HFFc6 (cell line): ENCODE results near the gene ATXN7L1. TPM values are rescaled to one million over a fixed set of nuclear protein-coding genes. Genes with fewer than 3 reads are reported as not detected.

Experiments
- DNase-seq: peaks from one replicate; pipeline ENCODE4 v3.0.0-alpha.2; 2018
- H3K27ac Mint-ChIP-seq: 2 replicates; pipeline ENCODE4 v1.8.0; 2020; ENCODE audit warnings: mild to moderate bottlenecking, mixed read lengths
- H3K27me3 Mint-ChIP-seq: 2 replicates; pipeline ENCODE4 v1.8.0; 2021; ENCODE audit warnings: mild to moderate bottlenecking, moderate library complexity, mixed read lengths; ENCODE audit not compliant: insufficient read depth
- H3K36me3 Mint-ChIP-seq: 2 replicates; pipeline ENCODE4 v1.8.0; 2021; ENCODE audit warnings: low read depth, mixed read lengths
- H3K4me1 Mint-ChIP-seq: 2 replicates; pipeline ENCODE4 v1.8.0; 2020; ENCODE audit warnings: low read depth, mixed read lengths
- H3K4me3 Mint-ChIP-seq: 2 replicates; pipeline ENCODE4 v1.8.0; 2020; ENCODE audit warnings: mild to moderate bottlenecking, moderate library complexity, mixed read lengths
- H3K9me3 Mint-ChIP-seq: 2 replicates; pipeline ENCODE4 v1.8.0; 2020; ENCODE audit warnings: mild to moderate bottlenecking, mixed read lengths
- total RNA-seq, 6 experiments: library from RNA; stranded (reverse); fragmentation: NEBNext Ultra II Directional; extraction: Animal tissue kit (Norgen Biotek cat#: 25700); gene quantifications; 2 replicates in 1 of 6; 3 replicates in 5 of 6; pipeline ENCODE4 v1.2.3, GENCODE V29; 2021
- TF ChIP-seq, protein P1 (sequence below): fragments of 200-600 bp; sonication (generic); IDR thresholded peaks from 2 replicates; pipeline ENCODE4 v1.5.0; 2021; ENCODE audit warnings: antibody characterized with exemption, mild to moderate bottlenecking

The ATXN7L1 gene
- total RNA-seq, 6 experiments from 2014 or later, result 8.4 to 11.4 (median 9.8) TPM

DNA sequence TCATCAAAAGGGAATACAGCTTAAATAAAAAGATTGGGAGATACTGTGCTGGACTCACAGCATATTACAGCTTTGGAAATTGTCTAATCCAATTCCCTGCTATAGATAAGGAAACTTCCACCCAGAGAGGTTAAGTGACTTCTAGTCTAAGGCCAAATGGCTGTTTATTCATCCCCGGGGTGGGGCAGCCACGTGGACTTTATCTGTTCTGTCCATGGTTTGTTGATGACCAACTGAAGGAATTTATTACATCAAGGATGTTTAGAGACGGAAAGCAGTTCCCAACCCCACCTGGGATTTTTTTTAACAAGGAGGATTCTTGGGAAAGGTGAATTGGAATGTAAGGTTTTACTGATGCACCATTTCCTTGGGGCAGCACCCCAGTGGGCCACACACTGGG is 88.6 kb downstream of the ATXN7L1 start:
- H3K9me3 Mint-ChIP-seq, result no peaks in the 10 kb centered on the region
- H3K27me3 Mint-ChIP-seq, result no peaks in the 10 kb centered on the region
- peaks cover 12% of the 10 kb centered on the region for H3K36me3 Mint-ChIP-seq
- H3K4me3 Mint-ChIP-seq, result no peak overlapping the region
- no peak for DNase-seq
- TF ChIP-seq, protein P1, sequence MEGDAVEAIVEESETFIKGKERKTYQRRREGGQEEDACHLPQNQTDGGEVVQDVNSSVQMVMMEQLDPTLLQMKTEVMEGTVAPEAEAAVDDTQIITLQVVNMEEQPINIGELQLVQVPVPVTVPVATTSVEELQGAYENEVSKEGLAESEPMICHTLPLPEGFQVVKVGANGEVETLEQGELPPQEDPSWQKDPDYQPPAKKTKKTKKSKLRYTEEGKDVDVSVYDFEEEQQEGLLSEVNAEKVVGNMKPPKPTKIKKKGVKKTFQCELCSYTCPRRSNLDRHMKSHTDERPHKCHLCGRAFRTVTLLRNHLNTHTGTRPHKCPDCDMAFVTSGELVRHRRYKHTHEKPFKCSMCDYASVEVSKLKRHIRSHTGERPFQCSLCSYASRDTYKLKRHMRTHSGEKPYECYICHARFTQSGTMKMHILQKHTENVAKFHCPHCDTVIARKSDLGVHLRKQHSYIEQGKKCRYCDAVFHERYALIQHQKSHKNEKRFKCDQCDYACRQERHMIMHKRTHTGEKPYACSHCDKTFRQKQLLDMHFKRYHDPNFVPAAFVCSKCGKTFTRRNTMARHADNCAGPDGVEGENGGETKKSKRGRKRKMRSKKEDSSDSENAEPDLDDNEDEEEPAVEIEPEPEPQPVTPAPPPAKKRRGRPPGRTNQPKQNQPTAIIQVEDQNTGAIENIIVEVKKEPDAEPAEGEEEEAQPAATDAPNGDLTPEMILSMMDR, result no peak
- peaks cover 26% of the 10 kb centered on the region for H3K4me1 Mint-ChIP-seq
- no peak overlapping the region for H3K27ac Mint-ChIP-seq

DNA sequence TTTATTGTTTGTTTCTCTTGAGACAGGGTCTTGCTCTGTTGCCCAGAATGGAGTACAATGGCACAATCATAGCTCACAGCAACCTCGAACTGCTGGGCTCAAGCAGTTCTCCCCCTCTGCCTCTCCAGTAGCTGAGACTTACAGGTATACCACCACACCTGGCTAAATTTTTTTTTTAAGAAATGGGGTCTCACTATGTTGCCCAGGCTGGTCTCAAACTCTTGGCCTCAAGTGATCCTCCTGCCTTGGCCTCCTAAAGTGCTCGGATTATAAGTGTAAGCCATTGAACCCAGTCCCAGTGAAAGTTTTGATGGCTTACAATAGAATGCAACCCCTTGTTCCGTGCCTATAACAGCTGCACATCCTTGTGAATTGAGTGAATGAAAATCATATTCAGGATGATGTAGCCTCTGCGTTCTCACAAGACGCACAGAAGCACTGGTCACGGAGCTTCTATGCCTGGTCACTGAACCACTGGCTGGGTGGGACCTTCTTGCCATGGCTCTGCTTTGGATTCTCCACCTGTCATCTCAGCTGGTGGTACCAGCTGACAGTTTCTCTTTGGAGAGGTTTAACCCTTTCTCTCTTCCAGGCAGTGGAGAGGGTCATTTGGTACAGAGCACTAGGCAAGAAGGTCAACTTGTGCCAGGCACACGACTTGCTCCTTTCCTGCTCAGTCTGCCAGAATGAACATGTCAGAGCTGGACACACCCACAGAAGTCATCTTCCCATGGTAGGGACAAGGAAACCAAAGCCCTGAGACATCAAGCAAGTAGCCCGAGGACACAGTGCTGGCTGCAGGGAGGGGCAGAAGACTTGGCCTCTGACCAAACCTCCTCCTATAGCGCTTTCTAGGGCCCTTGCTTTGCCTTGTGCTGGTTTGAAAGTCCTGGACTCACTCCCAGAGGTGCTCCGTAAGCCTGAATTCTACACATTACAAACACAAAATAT is 89.6 kb downstream of the ATXN7L1 start:
- Mint-ChIP-seq H3K36me3 (peaks cover 8% of the 10 kb centered on the region), H3K27me3 (no peaks in the 10 kb centered on the region), H3K4me3 (no peak overlapping the region), H3K4me1 (peaks cover 34% of the 10 kb centered on the region), H3K27ac (no peak overlapping the region), H3K9me3 (no peaks in the 10 kb centered on the region)
- TF ChIP-seq, protein P1, result no peak
- peak; percentile 15 for DNase-seq

DNA sequence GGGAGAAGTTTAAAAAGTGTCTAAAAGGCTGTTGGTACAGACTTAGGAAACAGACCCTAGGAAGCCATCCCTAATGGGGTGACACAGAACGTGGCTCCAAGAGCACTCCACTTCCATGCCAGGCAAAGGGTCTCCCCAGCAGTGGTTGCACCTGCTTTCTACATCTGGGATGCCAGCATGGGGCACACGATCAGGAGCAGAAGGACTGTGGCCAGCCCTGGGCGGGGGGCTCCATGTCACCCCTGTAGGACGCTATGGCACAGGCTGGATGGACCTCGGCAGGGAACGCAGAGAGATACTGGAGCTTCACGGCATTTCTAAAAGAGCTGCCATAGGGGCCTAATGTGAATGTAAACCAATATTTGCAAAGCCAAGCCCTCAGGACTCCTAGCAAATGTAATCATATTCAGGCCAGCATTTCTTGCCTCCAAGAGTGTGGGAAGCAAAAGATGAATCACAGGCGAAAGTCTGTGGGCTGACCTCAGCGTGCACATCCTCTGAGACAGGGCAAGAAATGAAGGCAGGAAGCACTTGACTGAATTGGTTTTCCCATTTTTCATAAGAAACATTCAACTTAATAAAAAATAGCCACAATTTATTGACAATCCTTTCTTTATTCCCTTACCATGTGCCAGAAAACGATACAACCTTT is 93.9 kb downstream of the ATXN7L1 start:
- Mint-ChIP-seq H3K27ac (peak overlapping the region; percentile 77), H3K4me1 (peaks cover 43% of the 10 kb centered on the region), H3K27me3 (no peaks in the 10 kb centered on the region), H3K9me3 (no peaks in the 10 kb centered on the region), H3K4me3 (peak overlapping the region; percentile 41; the same call in 1 of the 2 replicates), H3K36me3 (peaks cover 14% of the 10 kb centered on the region)
- TF ChIP-seq, protein P1, result no peak
- peak; percentile 88 for DNase-seq

DNA sequence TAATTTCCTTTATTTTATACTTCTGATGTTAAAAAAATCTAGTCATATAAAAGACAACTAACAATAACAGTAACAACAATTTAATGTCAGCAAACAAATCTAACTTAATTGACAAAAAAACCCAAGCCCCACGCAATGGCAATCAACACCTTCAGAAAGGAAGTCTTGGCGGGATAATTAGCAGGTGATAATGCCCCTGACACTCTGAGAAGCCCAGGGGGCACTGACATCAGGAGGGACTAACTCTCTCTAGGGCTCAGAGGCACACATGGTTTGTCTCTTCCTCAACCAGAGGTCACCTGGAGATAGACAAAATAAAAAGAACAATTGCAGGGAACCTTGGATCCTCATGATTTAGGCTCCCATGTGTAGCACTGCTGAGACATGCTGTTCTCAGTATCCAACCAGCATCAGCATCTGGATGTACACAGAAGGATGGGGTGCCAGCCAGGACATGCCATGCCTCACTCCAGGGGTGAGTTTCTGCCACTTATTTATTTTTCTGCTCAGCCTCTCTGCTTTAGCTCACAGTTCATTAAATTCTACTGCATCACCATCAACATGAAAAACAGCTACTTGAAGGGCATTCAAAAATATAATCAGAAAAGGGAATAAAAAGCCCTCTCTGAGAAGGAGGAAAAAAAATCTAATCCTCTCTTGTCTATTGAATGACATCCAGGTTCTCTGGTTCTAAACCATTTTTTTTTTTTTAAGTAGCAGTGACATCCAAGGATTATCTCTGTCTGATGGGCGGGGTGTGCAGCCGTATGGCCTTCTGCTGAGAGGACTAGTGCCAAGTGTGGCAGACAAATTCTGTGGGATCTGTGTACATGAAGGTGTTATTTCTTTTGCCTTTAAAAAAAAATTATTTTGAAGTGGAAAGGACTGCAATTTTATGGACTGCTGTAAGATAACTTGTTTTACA is 96.3 kb downstream of the ATXN7L1 start:
- TF ChIP-seq, protein P1, result no peak
- Mint-ChIP-seq H3K27ac (no peak overlapping the region), H3K9me3 (no peaks in the 10 kb centered on the region), H3K4me3 (no peak overlapping the region), H3K27me3 (no peaks in the 10 kb centered on the region; the same call in 1 of the 2 replicates), H3K4me1 (peaks cover 59% of the 10 kb centered on the region), H3K36me3 (peaks cover 17% of the 10 kb centered on the region)
- no peak for DNase-seq

DNA sequence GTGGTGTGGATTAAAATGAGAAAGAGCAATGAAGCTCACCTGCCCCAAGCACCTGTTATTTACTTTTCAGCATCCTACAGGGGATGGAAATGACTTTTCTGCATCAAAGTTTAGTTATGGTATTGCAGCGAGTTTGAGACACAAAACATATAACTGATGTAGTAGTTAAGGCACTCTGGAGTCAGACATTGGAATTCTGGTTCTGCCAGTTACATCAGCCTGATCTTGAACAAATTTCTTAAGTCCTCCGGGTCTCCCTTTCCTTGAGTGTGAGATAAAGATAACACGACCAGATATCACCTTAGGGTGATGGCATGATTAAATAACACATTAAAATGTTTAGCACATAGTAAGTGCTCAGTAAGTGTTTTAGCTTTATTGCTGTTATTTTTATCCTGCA is 97.4 kb downstream of the ATXN7L1 start:
- Mint-ChIP-seq H3K36me3 (peaks cover 10% of the 10 kb centered on the region), H3K4me1 (peaks cover 62% of the 10 kb centered on the region), H3K27me3 (no peaks in the 10 kb centered on the region; the same call in 1 of the 2 replicates), H3K4me3 (no peak overlapping the region), H3K9me3 (no peaks in the 10 kb centered on the region), H3K27ac (peak overlapping the region; percentile 42; the same call in 1 of the 2 replicates)
- TF ChIP-seq, protein P1, result no peak
- no peak for DNase-seq
